NCI-H1092 treated with DMSO at 0.1 percent for 48 hours (cell line): ENCODE measurements around the gene FAM20B.

Experiments used
- DNase-seq: peaks from one replicate; lab custom pipeline; 2025; lab: John Stamatoyannopoulos, UW

FAM20B gene

GRCh38 chr1:179092896-179093461 is 67.3 kb downstream of the FAM20B start:
- DNase-seq = no peak

- no peak for DNase-seq
These were observed 69.1 kb downstream of the FAM20B start for GRCh38 chr1:179094818-179095217.

GRCh38 chr1:179095377-179095776 is 69.7 kb downstream of the FAM20B start:
- no peak for DNase-seq

GRCh38 chr1:179095924-179096323 is 70.2 kb downstream of the FAM20B start:
- DNase-seq = no peak

- no peak for DNase-seq
These were observed 74.2 kb downstream of the FAM20B start for GRCh38 chr1:179099891-179100290.

GRCh38 chr1:179101566-179101965 is 75.9 kb downstream of the FAM20B start:
- DNase-seq = no peak

- no peak for DNase-seq
These were observed 78.3 kb downstream of the FAM20B start for GRCh38 chr1:179103999-179104398.

GRCh38 chr1:179104611-179105250 is 79.0 kb downstream of the FAM20B start:
- DNase-seq = no peak

GRCh38 chr1:179105393-179105792 is 79.7 kb downstream of the FAM20B start:
- no peak for DNase-seq

GRCh38 chr1:179107706-179108629 is 82.3 kb downstream of the FAM20B start:
- no peak for DNase-seq

GRCh38 chr1:179108644-179109043 is 83.0 kb downstream of the FAM20B start:
- DNase-seq = no peak

- DNase-seq = no peak
These were observed 89.5 kb downstream of the FAM20B start for GRCh38 chr1:179115181-179115580.

GRCh38 chr1:179119513-179119912 is 93.8 kb downstream of the FAM20B start:
- DNase-seq = no peak

GRCh38 chr1:179120736-179121135 is 95.0 kb downstream of the FAM20B start:
- no peak for DNase-seq

- DNase-seq = no peak
These were observed 95.7 kb downstream of the FAM20B start for GRCh38 chr1:179121159-179121938.

- no peak for DNase-seq
These were observed 99.2 kb downstream of the FAM20B start for GRCh38 chr1:179124873-179125272.
